HCT116 (cell line): Measurements from ENCODE around the gene VASN. TPM values are rescaled to one million over a fixed set of nuclear protein-coding genes. Genes with fewer than 3 reads are reported as not detected.

Experiments
- ATAC-seq: fragments of 200-7000 bp; cut with Tn5 transposase; 2 replicates; pipeline ENCODE4 v1.9.1; 2020; ENCODE audit warnings: mild to moderate bottlenecking, moderate library complexity
- BruUV-seq: library from RNA; stranded (reverse); fragments of 400-500 nt; replicated peaks from 2 replicates; lab custom pipeline; 2021; lab: Mats Ljungman, UMichigan
- CTCF ChIA-PET: fragments of 300-600 bp; sonication (Branson Sonifier 250); formaldehyde crosslinking; loops from one replicate; lab custom pipeline; 2021; ENCODE audit warnings: antibody characterized with exemption; lab: Charles Lee
- POLR2A ChIA-PET: fragments of 300-600, 350-600 bp; sonication (Branson Sonifier 250); formaldehyde crosslinking; loops from one replicate; lab custom pipeline; 2021; ENCODE audit warnings: antibody characterized with exemption; lab: Charles Lee
- RAD21 ChIA-PET, 2 experiments: fragments of 300-600 bp; sonication (Branson Sonifier 250); formaldehyde crosslinking; loops; one replicate each; lab custom pipeline; 2023; ENCODE audit warnings: low total read pairs in 2 of 2; ENCODE audit not compliant: uncharacterized antibody in 2 of 2, unreplicated experiment in 2 of 2, low non-redundant PET in 1 of 2; lab: Charles Lee
- DNase-seq: peaks from one replicate; pipeline ENCODE4 v3.0.0-alpha.2; 2010; ENCODE audit warnings: low read depth, low spot score
- H2AFZ ChIP-seq: fragments of 200-600 bp; shearing (Covaris generic), sonication (generic); 2 replicates; pipeline ENCODE4 v1.6.1; 2017; ENCODE audit warnings: low read depth, mixed run types, mixed read lengths, antibody characterized with exemption, low read length; ENCODE audit not compliant: poor library complexity, severe bottlenecking
- H3K27ac ChIP-seq: 2 replicates; pipeline ENCODE4 v1.5.1; 2012; ENCODE audit warnings: low read depth, low read length
- H3K27me3 ChIP-seq: fragments of 200-600 bp; sonication (generic); 2 replicates; pipeline ENCODE4 v1.6.1; 2016; ENCODE audit warnings: mixed run types, low read length, mixed read lengths; ENCODE audit not compliant: insufficient read depth
- H3K36me3 ChIP-seq, 2 experiments: fragments of 200-500 bp in 1 of 2; fragments of 200-600 bp in 1 of 2; sonication (Bioruptor generic) in 1 of 2; sonication (generic) in 1 of 2; 2 replicates each; pipeline versions ENCODE4 v1.5.1 to v1.6.1; 2014 to 2016; ENCODE audit warnings: low read length in 2 of 2, inconsistent platforms in 1 of 2, mixed read lengths in 1 of 2, mixed run types in 1 of 2; ENCODE audit not compliant: insufficient read depth in 2 of 2, control insufficient read depth in 1 of 2
- H3K4me1 ChIP-seq, 2 experiments: fragments of 200-600 bp in 1 of 2; sonication (generic) in 1 of 2; 2 replicates each; pipeline versions ENCODE4 v1.5.1 to v1.6.1; 2012 to 2017; ENCODE audit warnings: low read length in 2 of 2, inconsistent platforms in 1 of 2, mild to moderate bottlenecking in 1 of 2, mixed read lengths in 1 of 2, mixed run types in 1 of 2, moderate library complexity in 1 of 2; ENCODE audit not compliant: insufficient read depth in 2 of 2, control insufficient read depth in 1 of 2
- H3K4me2 ChIP-seq: fragments of 200-600 bp; sonication (generic); 2 replicates; pipeline ENCODE4 v1.6.1; 2017; ENCODE audit warnings: mixed run types, low read length, mixed read lengths
- H3K4me3 ChIP-seq, 2 experiments: fragments of 200-600 bp in 1 of 2; sonication (generic) in 1 of 2; replicated peaks in 1 of 2; 2 replicates each; pipeline ENCODE4 v1.5.1; 2011 to 2016; ENCODE audit warnings: low read length in 2 of 2, control low read depth in 1 of 2, low read depth in 1 of 2, mild to moderate bottlenecking in 1 of 2, mixed read lengths in 1 of 2, mixed run types in 1 of 2
- H3K79me2 ChIP-seq: fragments of 200-600 bp; sonication (generic); 2 replicates; pipeline ENCODE4 v1.6.1; 2017; ENCODE audit warnings: mild to moderate bottlenecking, mixed run types, low read length, moderate library complexity, mixed read lengths; ENCODE audit not compliant: insufficient read depth
- H3K9ac ChIP-seq: fragments of 200-600 bp; sonication (generic); 2 replicates; pipeline ENCODE4 v1.6.1; 2016; ENCODE audit warnings: low read length, mixed read lengths
- H3K9me2 ChIP-seq: fragments of 200-600 bp; sonication (generic), shearing (Covaris generic); 2 replicates; pipeline ENCODE4 v1.6.1; 2017; ENCODE audit warnings: mixed run types, mild to moderate bottlenecking, moderate library complexity; ENCODE audit not compliant: insufficient read depth
- H3K9me3 ChIP-seq, 2 experiments: fragments of 200-500 bp in 1 of 2; fragments of 200-600 bp in 1 of 2; sonication (Bioruptor generic) in 1 of 2; sonication (generic) in 1 of 2; 2 replicates each; pipeline ENCODE4 v1.6.1; 2014 to 2017; ENCODE audit warnings: low read length in 2 of 2, mixed read lengths in 2 of 2, inconsistent platforms in 1 of 2, low read depth in 1 of 2, mild to moderate bottlenecking in 1 of 2, mixed run types in 1 of 2, moderate library complexity in 1 of 2; ENCODE audit not compliant: control insufficient read depth in 1 of 2, insufficient read depth in 1 of 2
- H4K20me1 ChIP-seq: fragments of 200-600 bp; sonication (generic), shearing (Covaris generic); 2 replicates; pipeline ENCODE4 v1.6.1; 2017; ENCODE audit warnings: mixed run types, mild to moderate bottlenecking, moderate library complexity; ENCODE audit not compliant: insufficient read depth
- CEBPB ChIP-seq: IDR thresholded peaks from 2 replicates; pipeline ENCODE4 v1.6.1; 2012; ENCODE audit warnings: low read depth
- CTCF ChIP-seq, 3 experiments: fragments of 200-600 bp in 1 of 3; sonication (generic) in 1 of 3; IDR thresholded peaks in 2 of 3; conservative IDR thresholded peaks in 1 of 3; 2 replicates each; pipeline ENCODE4 v1.5.1; 2012 to 2017; ENCODE audit warnings: low read depth in 2 of 3, low read length in 2 of 3, antibody characterized with exemption in 1 of 3, borderline replicate concordance in 1 of 3, control low read depth in 1 of 3, mild to moderate bottlenecking in 1 of 3, mixed read lengths in 1 of 3, mixed run types in 1 of 3, moderate library complexity in 1 of 3; ENCODE audit not compliant: insufficient read depth in 1 of 3
- ELF1 ChIP-seq: IDR thresholded peaks from 2 replicates; pipeline ENCODE4 v1.6.1; 2012; ENCODE audit warnings: low read depth, borderline replicate concordance
- EZH2 ChIP-seq: fragments of 200-600 bp; sonication (generic); IDR thresholded peaks from 2 replicates; pipeline ENCODE4 v1.6.1; 2017; ENCODE audit warnings: antibody characterized with exemption, mixed run types
- FOSL1 ChIP-seq: IDR thresholded peaks from 2 replicates; pipeline ENCODE4 v1.6.1; 2012; ENCODE audit warnings: low read depth
- JUND ChIP-seq: IDR thresholded peaks from 2 replicates; pipeline ENCODE4 v1.6.1; 2012
- POLR2A ChIP-seq: IDR thresholded peaks from 2 replicates; pipeline ENCODE4 v1.7.0; 2011; ENCODE audit warnings: borderline replicate concordance; ENCODE audit not compliant: insufficient read depth, insufficient read length; ENCODE audit errors: extremely low read depth
- SIN3A ChIP-seq: IDR thresholded peaks from 2 replicates; pipeline ENCODE4 v1.6.1; 2012; ENCODE audit warnings: low read depth
- SP1 ChIP-seq: IDR thresholded peaks from 2 replicates; pipeline ENCODE4 v1.6.1; 2012; ENCODE audit warnings: low read depth
- SRF ChIP-seq: IDR thresholded peaks from 2 replicates; pipeline ENCODE4 v1.6.1; 2012; ENCODE audit warnings: low read depth
- YY1 ChIP-seq: IDR thresholded peaks from 2 replicates; pipeline ENCODE4 v1.6.1; 2011; ENCODE audit warnings: low read length, low read depth, moderate library complexity, mild to moderate bottlenecking; ENCODE audit not compliant: insufficient replicate concordance; ENCODE audit errors: extremely low read depth
- ZFX ChIP-seq: fragments of 450-650 bp; IDR thresholded peaks from 2 replicates; pipeline ENCODE4 v1.6.1; 2017
- intact Hi-C: fragments of 100-400 bp; cut with micrococcal nuclease; formaldehyde crosslinking; loops from 2 replicates; pipeline ENCODE4 v1.10.0; 2022
- total RNA-seq: library from RNA; stranded (reverse); gene quantifications from one replicate; pipeline ENCODE4 v1.2.1, GENCODE V29; 2021; ENCODE audit not compliant: unreplicated experiment

VASN gene
- total RNA-seq, 1 experiment from 2014 or later = 6.3 TPM

- DNase-seq = no peak
- H3K27ac ChIP-seq = no peak overlapping the region
- ATAC-seq = no peak
- no peaks in the 10 kb centered on the region for H3K9me2 ChIP-seq
- CTCF ChIA-PET = no interaction called here
- TF ChIP-seq YY1 = no peak
- TF ChIP-seq EZH2 = no peak
- TF ChIP-seq JUND = no peak
- TF ChIP-seq ZFX = no peak
- TF ChIP-seq ELF1 = no peak
- no peak for TF ChIP-seq SRF
- no peak for TF ChIP-seq POLR2A
- TF ChIP-seq FOSL1 = no peak
- TF ChIP-seq SIN3A = no peak
- no peak for TF ChIP-seq CTCF (IDR thresholded peaks at IDR 0.05 in 2 of 3, conservative IDR thresholded peaks at IDR 0.05 in 1 of 3; ENCODE audit: borderline replicate concordance in 1 of 3, insufficient read depth in 1 of 3, low read depth in 2 of 3, low read length in 2 of 3)
- TF ChIP-seq CEBPB = no peak
- TF ChIP-seq SP1 = no peak
- TF ChIP-seq, all 23 proteins: peak for 0
- H3K79me2 ChIP-seq = no peaks in the 10 kb centered on the region
- no peak overlapping the region for H3K9ac ChIP-seq
- no peaks in the 10 kb centered on the region for H3K36me3 ChIP-seq
- no peaks in the 10 kb centered on the region for H4K20me1 ChIP-seq
- ChIA-PET POLR2A (no interaction called here), RAD21 (no interaction called here)
- H3K4me2 ChIP-seq = no peak overlapping the region
- no TSS peak for BruUV-seq
- H3K27me3 ChIP-seq = no peaks in the 10 kb centered on the region
- peaks cover 6 to 23% of the 10 kb centered on the region in 2 experiments for H3K4me1 ChIP-seq
- no peak overlapping the region for H3K4me3 ChIP-seq
- H2AFZ ChIP-seq = no peak overlapping the region
- intact Hi-C loops = no loop called here
- H3K9me3 ChIP-seq = no peaks in the 10 kb centered on the region
These were observed 9.0 kb upstream of the VASN start for GRCh38 chr16:4362476-4363135.
